Esophagus squamous epithelium (tissue), 4 donors: ENCODE measurements around the gene FAM20C.

Experiments
- CTCF ChIP-seq, 6 experiments: fragments of 450-650 bp in 4 of 6; fragments of 200-600 bp in 2 of 6; sonication (generic) in 2 of 6; IDR thresholded peaks; one replicate each; pipeline ENCODE4 v1.5.1; 2016 to 2019; ENCODE audit warnings: antibody characterized with exemption in 6 of 6, mild to moderate bottlenecking in 4 of 6, moderate library complexity in 4 of 6
- POLR2A ChIP-seq, 4 donors: fragments of 450-650 bp; IDR thresholded peaks; one replicate each; pipeline ENCODE4 v1.6.1; 2017; ENCODE audit warnings: antibody characterized with exemption in 4 of 4, mild to moderate bottlenecking in 4 of 4, moderate library complexity in 3 of 4

GRCh38 chr7:279821-280220 lies 87.5 kb downstream of the FAM20C start:
- TF ChIP-seq POLR2A (IDR thresholded peaks at IDR 0.05) (no peak), CTCF (IDR thresholded peaks at IDR 0.05) (no peak)
